Measurements from ENCODE around the gene SH2D6. TPM values are rescaled to one million over a fixed set of nuclear protein-coding genes. Genes with fewer than 3 reads are reported as not detected.
"Not testable (repeated sequence)": the region's sequence is repeated elsewhere in the genome, so short reads cannot be mapped to it uniquely, and the experiment has no call there.

The SH2D6 gene
- polyA plus RNA-seq, 3 donors from 2014 or later, result not detected

DNA sequence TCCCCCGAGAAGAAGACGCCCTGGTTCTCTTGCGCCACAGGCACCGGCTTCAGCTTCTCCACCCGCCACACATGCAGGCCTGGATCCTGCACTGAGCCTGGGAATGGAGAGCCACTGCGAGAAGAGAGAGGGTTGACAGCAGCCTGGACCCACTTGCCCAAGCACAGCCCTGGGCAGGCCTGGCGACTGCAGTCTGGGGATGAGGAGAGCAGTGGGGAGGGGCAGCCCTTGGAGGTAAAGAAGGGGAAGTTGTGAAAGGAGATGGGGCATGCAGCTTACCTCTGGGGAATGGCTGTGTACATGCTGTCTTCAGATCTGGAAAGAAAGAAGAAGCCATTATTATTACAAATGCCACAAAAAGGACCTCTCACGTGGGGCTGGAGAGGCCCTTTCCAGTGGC, 16.7 kb upstream of the SH2D6 start:
- no peak for DNase-seq
- Mint-ChIP-seq H3K9me3 (peaks cover 2 to 16% (median 8%) of the 10 kb centered on the region in 6 donors), H3K4me3 (no peak overlapping the region), H3K27ac (peak overlapping the region in 1 of 6 donors; percentile 80), H3K4me1 (peaks cover 18 to 24% of the 10 kb centered on the region in 2 donors), H3K27me3 (ENCODE audit: low read depth in 3 of 3) (peaks cover 0 to 7% (median 7%) of the 10 kb centered on the region in 3 donors), H3K36me3 (peaks cover 3 to 17% (median 8%) of the 10 kb centered on the region in 3 donors)

DNA sequence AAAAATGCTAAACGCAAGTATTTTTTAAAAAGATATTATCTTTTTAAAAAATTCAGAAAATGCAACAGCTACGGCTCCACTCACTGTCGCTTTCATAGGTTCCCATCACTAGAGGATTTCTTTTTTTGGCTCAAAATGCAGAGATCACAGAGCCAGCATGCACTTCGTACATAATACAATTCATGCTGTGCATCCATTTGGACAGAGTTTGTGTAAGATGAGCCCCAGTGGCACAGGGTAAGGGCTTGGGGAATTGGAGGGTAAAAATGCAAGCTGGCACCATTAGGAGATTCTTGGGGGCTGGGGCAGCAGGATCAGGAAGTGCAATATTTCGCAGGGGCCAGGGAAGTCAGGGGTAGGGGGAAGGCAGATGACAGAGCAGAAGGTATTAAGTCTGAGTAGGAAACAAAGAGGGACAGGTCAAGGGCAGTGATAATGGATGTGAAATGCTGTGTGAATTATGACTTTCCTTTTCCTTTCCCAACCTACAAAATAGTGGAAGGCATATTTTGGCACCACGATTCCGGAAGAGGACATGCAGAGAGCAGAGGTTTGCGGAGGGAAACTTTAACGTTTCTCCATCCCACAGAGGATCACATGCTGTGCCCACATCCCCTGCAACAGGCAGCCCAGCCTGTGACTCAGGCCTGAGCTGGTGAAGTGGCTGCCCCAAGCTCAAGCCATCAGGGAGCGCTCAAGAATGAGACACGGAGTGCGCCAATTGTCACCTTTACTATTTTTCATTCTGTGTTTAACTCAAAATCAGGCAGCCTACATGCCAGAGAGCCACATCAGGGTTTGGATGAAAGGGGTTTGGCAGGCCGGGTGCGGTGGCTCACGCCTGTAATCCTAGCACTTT, 13.1 kb upstream of the SH2D6 start:
- Mint-ChIP-seq H3K27me3 (ENCODE audit: low read depth in 3 of 3) (peaks cover 2 to 11% (median 7%) of the 10 kb centered on the region in 3 donors), H3K4me3 (peak overlapping the region; percentile 61 to 83 (median 67)), H3K9me3 (peaks cover 0 to 16% (median 8%) of the 10 kb centered on the region in 6 donors), H3K36me3 (peaks cover 3 to 17% (median 8%) of the 10 kb centered on the region in 3 donors), H3K27ac (peak overlapping the region; percentile 29 to 87 (median 61)), H3K4me1 (peaks cover 49 to 54% of the 10 kb centered on the region in 2 donors)
- DNase-seq, result peak; percentile 75 to 83 (median 78)

GRCh38 chr2:85409845-85410583, 8.5 kb upstream of the SH2D6 start, which contains the start of gene CAPG:
CAPG (minus strand) TSS chr2:85410366; CDS start chr2:85402145, 8,221 bp downstream.
- DNase-seq, result no peak
- H3K36me3 Mint-ChIP-seq, result peaks cover 0 to 4% (median 2%) of the 10 kb centered on the region in 3 donors
- peaks cover 67 to 73% of the 10 kb centered on the region in 2 donors for H3K4me1 Mint-ChIP-seq
- no peaks in the 10 kb centered on the region for H3K9me3 Mint-ChIP-seq
- peak within 1 kb of the TSS; percentile 70 to 77 (median 75) for H3K4me3 Mint-ChIP-seq
- peaks cover 7 to 21% (median 19%) of the 10 kb centered on the region in 3 donors for H3K27me3 Mint-ChIP-seq (ENCODE audit: low read depth in 3 of 3)
- H3K27ac Mint-ChIP-seq, result peak within 1 kb of the TSS in 3 of 6 donors; percentile 26 to 68 (median 50)

GRCh38 chr2:85410584-85411404, 7.7 kb upstream of the SH2D6 start:
- Mint-ChIP-seq H3K27ac (peak overlapping the region in 1 of 6 donors; percentile 68), H3K9me3 (no peaks in the 10 kb centered on the region), H3K36me3 (no peaks in the 10 kb centered on the region), H3K4me3 (peak overlapping the region; percentile 29 to 77 (median 71)), H3K4me1 (peaks cover 67 to 73% of the 10 kb centered on the region in 2 donors), H3K27me3 (ENCODE audit: low read depth in 3 of 3) (peaks cover 4 to 22% (median 17%) of the 10 kb centered on the region in 3 donors)
- no peak for DNase-seq

DNA sequence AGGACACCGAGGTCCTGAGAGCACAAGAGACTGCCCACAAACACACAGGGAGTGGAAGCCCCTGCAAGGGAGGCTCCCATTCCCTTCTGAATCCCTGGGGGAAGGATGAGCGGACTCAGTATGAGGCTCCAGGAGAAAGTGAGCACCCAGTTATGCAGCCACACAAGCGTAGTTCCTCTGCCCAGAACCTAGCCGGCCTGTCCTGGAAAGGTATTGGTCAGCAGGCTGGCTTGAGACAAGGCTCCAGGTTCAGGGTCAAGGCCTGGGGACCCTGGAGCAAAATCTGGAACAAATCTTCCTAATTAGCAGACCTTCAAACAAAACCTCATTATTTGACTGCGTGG, 7.1 kb upstream of the SH2D6 start:
- no peak for DNase-seq
- Mint-ChIP-seq H3K4me3 (peak overlapping the region in 3 of 5 donors; percentile 12 to 77 (median 52)), H3K4me1 (peaks cover 67 to 71% of the 10 kb centered on the region in 2 donors), H3K27me3 (ENCODE audit: low read depth in 3 of 3) (peaks cover 2 to 22% (median 16%) of the 10 kb centered on the region in 3 donors), H3K9me3 (no peaks in the 10 kb centered on the region), H3K36me3 (no peaks in the 10 kb centered on the region), H3K27ac (no peak overlapping the region)

DNA sequence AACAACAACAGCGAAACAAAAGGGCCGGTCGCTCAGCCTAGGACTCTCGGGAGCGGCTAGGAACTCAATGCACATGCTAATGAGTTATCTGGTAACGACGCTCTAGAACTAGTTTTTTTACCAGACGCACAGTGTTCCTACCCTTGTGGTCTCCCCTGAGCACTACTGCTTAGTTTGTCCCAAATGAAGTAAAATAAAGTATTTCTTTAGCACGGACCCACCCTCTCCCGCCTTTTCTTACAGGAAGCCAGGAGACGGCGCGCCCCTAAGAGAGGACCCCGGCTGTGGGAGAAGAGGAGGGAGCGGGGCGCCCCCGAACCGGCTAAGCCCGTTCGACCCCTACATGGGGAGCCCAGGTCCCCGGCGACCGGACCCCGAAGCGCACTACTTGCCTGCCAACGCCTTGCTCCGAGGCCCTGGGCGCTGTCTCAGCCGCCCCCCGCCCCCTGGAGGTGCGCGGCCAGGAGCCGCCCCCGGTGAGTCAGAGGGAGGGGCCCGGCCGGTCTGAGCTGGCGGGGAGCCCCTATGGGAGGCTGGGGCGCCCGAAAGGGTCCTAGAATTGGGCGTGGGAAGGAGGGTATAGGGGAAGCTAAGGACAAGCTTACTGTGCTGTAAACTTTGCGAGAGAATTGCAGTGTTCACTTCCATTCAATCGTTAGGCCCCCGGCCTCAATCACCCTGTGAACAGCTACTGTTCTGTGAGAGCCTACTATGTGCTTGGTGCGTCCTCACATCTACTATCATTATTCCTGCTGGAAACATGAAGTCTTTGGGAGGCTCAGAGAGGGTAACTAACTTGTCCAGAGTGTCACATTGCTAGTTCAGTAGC, 4.7 kb upstream of the SH2D6 start:
- Mint-ChIP-seq H3K27ac (peak overlapping the region in 2 of 6 donors; percentile 17 to 62), H3K36me3 (no peaks in the 10 kb centered on the region), H3K9me3 (no peaks in the 10 kb centered on the region), H3K4me3 (peak overlapping the region; percentile 49 to 81 (median 75)), H3K27me3 (ENCODE audit: low read depth in 3 of 3) (peaks cover 2 to 20% (median 11%) of the 10 kb centered on the region in 3 donors), H3K4me1 (peaks cover 55 to 56% of the 10 kb centered on the region in 2 donors)
- no peak for DNase-seq

GRCh38 chr2:85414421-85414759, 4.1 kb upstream of the SH2D6 start:
- peaks cover 2 to 20% (median 11%) of the 10 kb centered on the region in 3 donors for H3K27me3 Mint-ChIP-seq (ENCODE audit: low read depth in 3 of 3)
- not testable (repeated sequence) for H3K36me3 Mint-ChIP-seq, DNase-seq, H3K27ac Mint-ChIP-seq, H3K9me3 Mint-ChIP-seq
- H3K4me3 Mint-ChIP-seq, result peak overlapping the region in 2 of 5 donors; percentile 10 to 23
- peaks cover 54 to 56% of the 10 kb centered on the region in 2 donors for H3K4me1 Mint-ChIP-seq

GRCh38 chr2:85414761-85415553, 3.6 kb upstream of the SH2D6 start:
- Mint-ChIP-seq H3K9me3 (no peaks in the 10 kb centered on the region), H3K4me1 (peaks cover 53 to 54% of the 10 kb centered on the region in 2 donors), H3K27me3 (ENCODE audit: low read depth in 3 of 3) (peaks cover 2 to 20% (median 11%) of the 10 kb centered on the region in 3 donors), H3K36me3 (no peaks in the 10 kb centered on the region), H3K4me3 (peak overlapping the region; percentile 1 to 59 (median 22)), H3K27ac (peak overlapping the region in 5 of 6 donors; percentile 9 to 79 (median 18))
- peak in 2 of 3 donors; percentile 41 to 54 for DNase-seq

DNA sequence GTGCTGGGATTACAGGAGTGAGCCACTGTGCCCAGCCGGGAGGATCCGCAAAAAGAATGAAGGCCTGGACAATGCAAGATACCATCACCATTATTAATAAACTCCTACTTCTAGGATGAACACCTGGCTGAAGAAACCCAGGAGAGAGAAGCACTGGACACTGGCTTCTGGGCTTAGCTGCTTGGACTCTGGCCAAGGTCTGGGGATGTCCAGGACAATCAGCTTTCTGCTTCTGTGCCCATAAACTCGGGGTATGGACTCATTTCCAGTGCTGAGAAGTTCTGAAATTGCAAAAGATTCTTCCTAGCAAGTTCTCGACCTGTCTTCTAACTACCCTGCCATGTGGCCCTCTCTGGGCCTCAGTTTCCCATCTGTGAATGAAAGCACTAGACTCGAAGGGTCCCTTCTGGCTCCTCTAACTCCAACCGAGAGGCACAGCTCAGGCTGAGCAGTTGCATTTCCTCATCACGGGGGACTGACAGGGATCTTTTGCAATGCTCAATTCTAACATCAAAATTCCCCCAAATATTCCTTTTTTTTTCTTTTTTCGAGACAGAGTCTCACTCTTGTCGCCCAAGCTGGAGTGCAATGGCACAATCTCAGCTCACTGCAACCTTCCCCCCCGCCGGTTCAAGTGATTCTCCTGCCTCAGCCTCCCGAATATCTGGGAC, 2.4 kb upstream of the SH2D6 start:
- H3K27me3 Mint-ChIP-seq (ENCODE audit: low read depth in 3 of 3), result peaks cover 5 to 20% (median 11%) of the 10 kb centered on the region in 3 donors
- H3K4me3 Mint-ChIP-seq, result peak overlapping the region in 1 of 5 donors; percentile 36
- peaks cover 49 to 50% of the 10 kb centered on the region in 2 donors for H3K4me1 Mint-ChIP-seq
- no peaks in the 10 kb centered on the region for H3K36me3 Mint-ChIP-seq
- no peaks in the 10 kb centered on the region for H3K9me3 Mint-ChIP-seq
- DNase-seq, result no peak
- H3K27ac Mint-ChIP-seq, result no peak overlapping the region

DNA sequence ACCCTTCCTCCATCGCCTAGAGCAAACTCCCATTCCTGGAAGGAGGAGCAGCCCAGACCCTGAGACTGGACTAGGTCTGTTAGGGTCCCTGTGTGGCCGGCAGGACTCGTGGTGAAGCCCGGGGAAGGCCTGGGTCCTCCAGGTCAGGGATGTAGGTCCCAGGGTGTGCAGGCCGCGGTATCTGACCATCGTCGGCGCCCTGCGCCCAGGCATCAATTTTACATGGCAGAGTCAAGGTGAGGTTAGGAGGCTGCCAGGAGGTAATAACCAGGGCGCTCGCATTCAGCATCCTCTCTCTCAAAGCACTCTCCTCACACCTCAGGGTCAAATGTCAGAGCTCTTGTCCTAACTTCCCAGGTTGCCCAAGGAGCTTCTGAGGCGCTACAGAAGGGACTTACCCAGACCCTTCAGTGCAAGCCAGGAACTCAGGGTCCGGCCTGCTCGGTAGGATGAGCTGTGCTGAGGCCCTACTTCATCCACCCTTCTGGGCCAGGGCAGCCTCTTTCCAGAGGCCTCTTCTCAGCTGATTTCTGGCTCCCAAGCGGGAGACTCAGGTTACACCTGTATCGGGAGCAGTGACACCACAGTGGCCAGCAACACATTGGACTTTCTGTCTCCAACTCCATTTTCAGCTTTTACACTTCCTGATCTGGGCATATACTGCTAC, 628 bp downstream of the SH2D6 start:
- Mint-ChIP-seq H3K27ac (peak overlapping the region; percentile 83 to 97 (median 94)), H3K27me3 (ENCODE audit: low read depth in 3 of 3) (peaks cover 2 to 9% (median 2%) of the 10 kb centered on the region in 3 donors), H3K9me3 (no peaks in the 10 kb centered on the region), H3K4me3 (peak overlapping the region; percentile 57 to 98 (median 92)), H3K36me3 (no peaks in the 10 kb centered on the region), H3K4me1 (peaks cover 37 to 42% of the 10 kb centered on the region in 2 donors)
- DNase-seq, result no peak
